ENCODE results near the gene HDLBP. TPM values are rescaled to one million over a fixed set of nuclear protein-coding genes. Genes with fewer than 3 reads are reported as not detected.

HDLBP gene
- total and polyA plus RNA-seq, 2 of the 4 experiments (the other 2 are of a cell fraction): 648 to 1,165 TPM

GRCh38 chr2:241235859-241236593, 79.4 kb downstream of the HDLBP start:
- peaks cover 92% of the 10 kb centered on the region for H3K36me3 ChIP-seq (ENCODE audit: control insufficient read depth, insufficient read depth, low read length)
- H3K27me3 ChIP-seq (ENCODE audit: control insufficient read depth, insufficient read depth, low read length): no peaks in the 10 kb centered on the region
- H2AFZ ChIP-seq (replicated peaks; ENCODE audit: low read length, poor library complexity): peak overlapping the region; percentile 21
- no peak overlapping the region for H4K8ac ChIP-seq (ENCODE audit: low read depth in 2 of 2, low read length in 2 of 2)
- DNase-seq: no peak
- H2BK120ac ChIP-seq (ENCODE audit: low read depth, low read length): no peak overlapping the region
- H3K9me3 ChIP-seq (ENCODE audit: control insufficient read depth, insufficient read depth, low read length): no peaks in the 10 kb centered on the region
- dilution Hi-C loops (cut with HindIII; ENCODE audit: low sequenced_read_pairs, unreplicated experiment): no loop called here
- no peak for TF ChIP-seq MAFK (IDR thresholded peaks at IDR 0.05; ENCODE audit: low read depth, low read length)
- no peak for TF ChIP-seq NFE2L2 (IDR thresholded peaks at IDR 0.05; ENCODE audit: low read depth, low read length)
- TF ChIP-seq FOS (IDR thresholded peaks at IDR 0.05; ENCODE audit: low read depth, low read length): no peak
- no peak for TF ChIP-seq MXI1 (IDR thresholded peaks at IDR 0.05; ENCODE audit: borderline replicate concordance, low read depth, low read length)
- TF ChIP-seq BHLHE40 (IDR thresholded peaks at IDR 0.05; ENCODE audit: low read depth, low read length): no peak
- TF ChIP-seq POLR2A (IDR thresholded peaks at IDR 0.05; ENCODE audit: low read depth, low read length): no peak
- no peak for TF ChIP-seq CTCF (conservative IDR thresholded peaks at IDR 0.05; ENCODE audit: low read depth, low read length)
- TF ChIP-seq ELK1 (IDR thresholded peaks at IDR 0.05; ENCODE audit: borderline replicate concordance, low read depth, low read length): no peak
- TF ChIP-seq RFX5 (IDR thresholded peaks at IDR 0.05; ENCODE audit: low read depth, low read length): no peak
- no peak for TF ChIP-seq CEBPB (IDR thresholded peaks at IDR 0.05; ENCODE audit: low read depth, low read length)
- TF ChIP-seq SMC3 (IDR thresholded peaks at IDR 0.05; ENCODE audit: low read depth, low read length): no peak
- no peak for TF ChIP-seq RCOR1 (IDR thresholded peaks at IDR 0.05; ENCODE audit: insufficient replicate concordance, low read length)
- no peak for TF ChIP-seq CHD1 (IDR thresholded peaks at IDR 0.05; ENCODE audit: low read depth, low read length)
- TF ChIP-seq MAZ (IDR thresholded peaks at IDR 0.05; ENCODE audit: borderline replicate concordance, low read depth, low read length): no peak
- no peak for TF ChIP-seq USF2 (IDR thresholded peaks at IDR 0.05; ENCODE audit: low read depth, low read length)
- no TSS peak for BruUV-seq (replicated peaks)
- H3K4me2 ChIP-seq (ENCODE audit: low read depth, low read length): no peak overlapping the region
- no peak for ATAC-seq (ENCODE audit: low read depth)
- in situ Hi-C loops (cut with MboI; ENCODE audit: low sequenced_read_pairs): no loop called here
- H2AK5ac ChIP-seq (ENCODE audit: low read depth, low read length): no peak overlapping the region
- H3K9ac ChIP-seq (ENCODE audit: low read depth, low read length): no peak overlapping the region
- peaks cover 29 to 83% of the 10 kb centered on the region in 2 experiments for H3K79me1 ChIP-seq (ENCODE audit: low read depth in 1 of 2, low read length in 2 of 2)
- H2BK5ac ChIP-seq (ENCODE audit: low read depth, low read length, poor library complexity, severe bottlenecking): no peak overlapping the region
- H3K27ac ChIP-seq (ENCODE audit: insufficient read depth, low read length): no peak overlapping the region
- H3K56ac ChIP-seq (ENCODE audit: extremely low read depth, insufficient read depth, low read length): no peak overlapping the region
- no peak overlapping the region for H3K18ac ChIP-seq (ENCODE audit: low read depth, low read length)
- H4K5ac ChIP-seq (ENCODE audit: low read depth, low read length): no peak overlapping the region
- peak overlapping the region; percentile 50 for H2AK9ac ChIP-seq (replicated peaks; ENCODE audit: low read depth, low read length, poor library complexity)
- intact Hi-C loops (cut with micrococcal nuclease): no loop called here
- 91% methylated on average over 22 of the region's 30 CpGs; no CpG with 5 or more reads in 1 of the 2 experiments for WGBS, 2 experiments (ENCODE audit: extremely low coverage in 2 of 2, insufficient read length in 1 of 2)
- no peak overlapping the region for H3K4ac ChIP-seq (ENCODE audit: low read depth, low read length)
- no peak overlapping the region for H4K91ac ChIP-seq (ENCODE audit: insufficient read depth, low read depth, low read length)
- CTCF ChIA-PET: no interaction called here
- H2BK20ac ChIP-seq (ENCODE audit: low read depth, low read length): no peak overlapping the region
- no peak overlapping the region for H2BK15ac ChIP-seq (ENCODE audit: low read depth, low read length)
- H3K4me3 ChIP-seq (ENCODE audit: insufficient read depth, low read depth, low read length): no peak overlapping the region
- peaks cover 5% of the 10 kb centered on the region; the same call in 1 of the 2 replicates for H3K9me1 ChIP-seq (ENCODE audit: insufficient read depth, low read length)
- no peak overlapping the region for H3K23ac ChIP-seq (ENCODE audit: low read depth, low read length)
- H4K20me1 ChIP-seq (ENCODE audit: insufficient read depth, low read length): peaks cover 78% of the 10 kb centered on the region
- H3K4me1 ChIP-seq (ENCODE audit: control insufficient read depth, insufficient read depth, low read length): no peaks in the 10 kb centered on the region
- no peak overlapping the region for H3K14ac ChIP-seq (replicated peaks; ENCODE audit: low read depth, low read length)
- POLR2A ChIA-PET (ENCODE audit: unreplicated experiment): no interaction called here
